NCI-H2196 treated with DMSO at 0.1 percent for 48 hours (cell line): ENCODE data around the gene NDE1.

Experiments used
- DNase-seq: peaks from one replicate; lab custom pipeline; 2025; ENCODE audit not compliant: unreplicated experiment; lab: John Stamatoyannopoulos, UW

The NDE1 gene

GRCh38 chr16:15732416-15732815 lies 82.4 kb downstream of the NDE1 start:
- no peak for DNase-seq

GRCh38 chr16:15735610-15736009 lies 85.6 kb downstream of the NDE1 start:
- DNase-seq, result no peak

- no peak for DNase-seq
Observed at GRCh38 chr16:15736529-15736928, 86.5 kb downstream of the NDE1 start.

- no peak for DNase-seq
Observed at GRCh38 chr16:15737140-15737644, 87.1 kb downstream of the NDE1 start.

- no peak for DNase-seq
Observed at GRCh38 chr16:15739464-15739863, 89.4 kb downstream of the NDE1 start.

DNA sequence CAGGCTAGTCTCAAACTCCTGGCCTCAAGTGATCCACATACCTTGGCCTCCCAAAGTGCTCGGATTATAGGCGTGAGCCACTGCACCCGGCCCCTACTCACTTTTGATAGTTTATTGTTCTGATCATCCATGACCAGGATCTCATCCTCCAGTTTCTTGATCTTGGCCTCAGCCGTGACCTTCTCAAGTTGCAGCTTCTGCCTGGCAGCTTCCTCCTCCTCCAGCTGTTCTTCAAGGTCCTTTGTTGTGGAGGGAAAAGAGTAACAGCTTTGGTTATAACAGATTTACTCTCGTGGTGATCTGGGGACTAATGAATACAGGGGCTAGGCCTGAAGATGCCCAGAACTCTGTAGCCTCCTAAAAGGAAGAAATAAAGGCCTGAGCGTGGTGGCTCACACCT lies 89.9 kb downstream of the NDE1 start:
- no peak for DNase-seq

DNA sequence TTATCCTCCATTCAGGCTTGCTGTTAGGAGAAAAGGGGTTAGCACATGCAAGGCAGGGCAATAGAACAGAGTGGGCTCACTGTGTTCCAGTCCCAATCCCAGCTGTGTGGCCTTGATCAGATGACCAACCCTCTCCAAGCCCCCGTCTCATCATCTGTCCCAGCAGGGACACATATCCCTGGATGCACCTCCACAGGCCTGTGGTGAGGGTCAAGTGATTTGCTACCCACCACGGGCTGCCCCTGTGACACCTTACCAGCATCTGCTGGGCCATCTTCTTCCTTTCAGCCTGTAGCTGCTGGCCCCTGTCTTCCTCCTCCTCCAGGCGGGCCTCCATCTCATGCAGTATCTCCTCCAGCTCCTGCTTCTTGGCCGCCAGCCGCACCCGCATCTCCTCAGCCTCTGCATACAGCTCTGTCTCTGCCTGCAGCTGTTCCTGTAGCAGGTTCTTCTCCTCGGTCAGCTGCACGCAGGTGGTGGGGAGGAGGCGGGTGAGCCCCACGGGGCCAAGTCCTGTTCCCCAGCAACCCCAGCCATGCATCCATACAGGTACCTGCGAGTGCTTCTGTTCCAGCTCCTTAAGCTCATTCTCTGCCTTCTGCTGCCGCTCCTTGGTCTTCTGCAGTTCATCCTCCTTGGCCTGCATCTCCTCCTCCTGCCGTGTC lies 91.3 kb downstream of the NDE1 start:
- no peak for DNase-seq

DNA sequence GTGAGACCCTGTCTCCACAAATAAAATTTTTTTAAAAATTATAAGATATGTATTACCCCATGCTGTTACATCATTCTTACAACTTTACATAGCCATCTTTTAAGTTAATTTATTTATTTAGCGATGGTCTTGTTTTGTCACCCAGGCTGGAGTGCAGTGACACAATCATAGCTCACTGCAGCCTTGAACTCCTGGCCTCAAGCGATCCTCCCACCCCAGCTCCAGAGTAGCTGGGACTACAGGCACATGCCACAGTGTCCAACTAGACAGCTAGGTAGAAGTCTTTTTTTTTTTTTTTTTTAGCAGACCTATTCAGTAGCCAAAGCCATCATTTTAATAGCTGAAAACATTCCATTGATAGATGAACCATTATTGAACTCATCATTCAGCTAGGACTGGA lies 92.7 kb downstream of the NDE1 start:
- DNase-seq, result no peak

DNA sequence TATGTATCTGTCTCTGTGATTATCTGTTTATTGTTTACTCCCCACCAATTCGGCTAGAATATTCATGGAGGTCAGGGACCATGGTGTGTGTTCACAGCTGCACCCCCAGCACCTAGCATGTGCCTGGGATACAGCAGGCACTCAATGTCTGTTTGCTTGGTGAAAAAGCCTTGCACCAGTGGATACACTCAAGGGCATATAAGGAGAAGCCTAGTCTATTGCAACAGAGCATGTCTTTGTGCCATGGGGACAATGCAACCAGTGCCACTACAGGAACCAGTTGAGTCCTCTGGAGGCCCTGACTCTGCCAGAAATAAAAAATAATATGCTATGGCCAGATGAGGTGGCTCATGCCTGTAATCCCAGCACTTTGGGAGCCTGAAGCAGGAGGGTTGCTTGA lies 93.6 kb downstream of the NDE1 start:
- DNase-seq, result no peak

GRCh38 chr16:15746332-15746731 lies 96.3 kb downstream of the NDE1 start:
- DNase-seq, result no peak

DNA sequence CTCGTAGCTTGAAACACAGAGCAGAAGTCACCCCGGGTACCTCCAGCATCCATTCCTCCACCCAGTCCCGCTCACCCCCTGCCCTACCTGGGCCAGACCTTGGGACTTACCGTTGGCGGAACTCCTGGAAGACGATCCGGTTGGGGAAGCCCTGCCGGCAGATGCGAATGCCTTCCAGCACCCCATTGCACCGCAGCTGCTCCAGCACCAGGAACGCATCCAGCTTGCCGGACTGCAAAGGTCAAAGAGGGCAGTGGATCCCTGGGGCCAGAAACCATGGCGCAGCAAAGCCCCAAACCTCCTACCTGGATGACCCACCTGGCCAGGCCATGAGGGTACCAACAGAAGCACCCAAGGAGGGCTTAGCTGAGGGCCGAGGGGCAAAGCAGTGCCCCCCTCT lies 97.9 kb downstream of the NDE1 start:
- no peak for DNase-seq

DNA sequence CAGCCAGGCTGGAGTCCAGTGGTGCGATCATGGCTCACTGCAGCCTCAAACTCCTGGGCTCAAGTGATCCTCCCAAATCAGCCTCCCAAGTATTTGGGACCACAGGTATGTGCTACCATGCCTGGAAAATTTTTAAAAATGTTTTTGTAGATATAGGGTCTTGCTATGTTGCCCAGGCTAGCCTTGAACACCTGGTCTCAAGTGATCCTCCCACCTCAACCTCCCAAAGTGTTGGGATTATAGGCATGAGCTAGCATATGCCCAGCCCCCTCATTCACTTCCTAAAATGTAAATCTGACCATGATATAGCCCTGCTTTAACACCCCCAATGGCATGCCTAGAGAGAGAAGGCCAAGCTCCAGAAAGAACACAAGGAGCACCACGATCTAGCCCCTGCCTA lies 98.6 kb downstream of the NDE1 start:
- no peak for DNase-seq

- DNase-seq, result no peak
Observed at GRCh38 chr16:15749371-15749770, 99.3 kb downstream of the NDE1 start.

GRCh38 chr16:15749985-15750384 lies 99.9 kb downstream of the NDE1 start:
- no peak for DNase-seq

GRCh38 chr16:15751940-15752339 lies 101.9 kb downstream of the NDE1 start:
- no peak for DNase-seq

DNA sequence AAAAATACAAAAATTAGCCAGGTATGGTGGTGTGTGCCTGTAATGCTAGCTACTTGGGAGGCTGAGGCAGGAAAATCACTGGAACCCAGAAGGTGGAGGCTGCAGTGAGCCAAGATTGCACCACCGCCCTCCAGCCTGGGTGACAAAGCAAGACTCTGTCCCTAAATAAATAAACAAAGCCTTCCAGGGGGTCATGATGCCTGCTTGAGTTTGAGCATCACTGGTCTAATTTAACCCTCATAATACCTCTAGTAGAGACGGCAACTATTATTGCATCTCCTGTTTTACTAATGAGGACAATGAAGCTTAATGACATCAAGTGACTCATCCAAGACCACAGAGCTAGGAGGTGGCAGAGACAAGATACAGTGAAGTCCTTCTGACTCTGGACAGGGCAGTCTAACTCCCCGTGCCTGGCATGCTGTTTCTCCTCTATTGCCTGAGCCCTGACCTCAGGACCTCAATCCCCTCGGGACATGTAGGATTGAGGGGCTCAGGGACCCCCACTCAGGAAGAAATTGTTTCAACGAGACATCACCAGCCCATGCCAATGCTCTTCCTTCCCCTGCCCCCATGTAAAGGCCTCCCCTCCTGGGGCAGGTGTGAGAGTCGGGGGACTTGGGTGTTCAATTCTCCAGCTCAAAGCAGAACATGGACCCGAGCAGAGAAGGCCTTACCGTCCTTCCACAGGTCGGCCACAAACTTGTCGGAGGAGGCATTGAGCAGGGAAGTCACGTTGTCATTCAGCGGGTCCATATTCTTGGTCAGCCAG lies 102.9 kb downstream of the NDE1 start:
- DNase-seq, result no peak

DNA sequence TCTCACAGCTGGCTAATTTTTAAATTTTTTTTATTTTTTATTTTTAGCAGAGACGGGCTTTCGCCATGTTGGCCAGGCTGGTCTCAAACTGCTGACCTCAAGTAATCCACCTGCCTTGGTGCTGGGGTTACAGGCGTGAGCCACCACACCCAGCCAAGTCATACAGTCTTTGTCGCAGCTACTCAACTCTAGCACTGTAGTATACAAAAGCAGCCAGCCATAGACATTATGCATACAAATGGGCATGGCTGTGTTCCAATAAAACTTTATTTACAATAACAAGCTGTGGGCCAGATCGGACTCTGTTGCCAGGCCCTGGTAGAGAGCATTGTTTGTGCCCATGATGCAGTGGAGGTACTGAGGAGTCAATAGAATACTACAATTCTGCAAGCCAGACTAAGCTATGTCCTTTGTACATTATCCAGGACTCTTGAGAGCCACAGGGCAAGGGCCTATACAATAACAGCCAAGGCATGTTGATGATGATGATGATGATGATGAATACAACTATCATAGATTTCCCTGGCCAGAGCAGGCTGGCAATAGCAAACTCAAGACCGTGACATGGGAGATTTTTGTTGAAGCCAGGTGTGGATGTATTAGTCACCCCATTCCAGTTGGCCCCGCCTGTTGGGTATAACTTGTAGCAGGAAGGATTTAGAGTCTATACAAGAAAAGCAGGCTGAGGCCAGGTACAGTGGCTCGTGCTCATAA lies 104.9 kb downstream of the NDE1 start:
- no peak for DNase-seq

DNA sequence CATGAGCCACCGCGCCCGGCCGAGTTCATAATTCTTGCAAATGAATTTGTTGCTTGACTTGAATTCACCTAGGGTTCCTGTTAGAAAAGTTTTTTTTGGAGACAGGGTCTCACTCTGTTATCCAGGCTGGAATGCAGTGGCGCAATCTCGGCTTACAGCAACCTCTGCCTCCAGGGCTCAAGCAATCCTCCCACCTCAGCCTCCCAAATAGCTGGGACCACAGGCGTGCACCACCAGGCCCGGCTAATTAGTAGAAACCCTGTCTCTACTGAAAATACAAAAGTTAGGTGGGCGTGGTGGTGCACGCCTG lies 107.0 kb downstream of the NDE1 start:
- no peak for DNase-seq

- DNase-seq, result no peak
Observed at GRCh38 chr16:15757630-15758251, 107.7 kb downstream of the NDE1 start.

DNA sequence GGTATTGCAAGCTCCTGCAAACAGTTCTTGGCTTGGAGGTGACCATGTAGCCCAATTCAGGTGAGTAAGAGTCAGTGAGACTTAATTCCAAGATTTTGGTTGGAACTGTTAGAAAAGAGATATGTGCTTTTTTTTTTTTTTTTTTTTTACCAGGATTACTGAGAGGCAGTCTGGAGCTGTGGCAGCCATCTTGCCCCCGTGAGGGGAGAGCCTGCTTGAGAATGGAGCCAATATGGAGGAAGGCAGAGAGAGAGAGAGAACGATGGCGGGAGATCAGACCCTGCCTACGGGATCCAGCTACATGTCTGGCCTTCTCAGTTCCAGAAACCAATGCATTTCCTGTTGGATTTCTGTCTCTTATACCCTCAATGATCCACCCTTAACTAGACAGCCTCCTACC lies 109.0 kb downstream of the NDE1 start:
- DNase-seq, result no peak

- no peak for DNase-seq
Observed at GRCh38 chr16:15760129-15760528, 110.1 kb downstream of the NDE1 start.

- no peak for DNase-seq
Observed at GRCh38 chr16:15764112-15764511, 114.1 kb downstream of the NDE1 start.
